Vagina (tissue), 2 donors: Measurements from ENCODE around the gene ZNF709. TPM values are rescaled to one million over a fixed set of nuclear protein-coding genes. Genes with fewer than 3 reads are reported as not detected.
"Not testable (repeated sequence)": the region's sequence is repeated elsewhere in the genome, so short reads cannot be mapped to it uniquely, and the experiment has no call there.

Source experiments
- DNase-seq, 2 donors: peaks; one replicate each; pipeline ENCODE4 v3.0.0-alpha.2; 2017; ENCODE audit errors: extremely low spot score in 2 of 2
- H3K27ac ChIP-seq: fragments of 200-600 bp; sonication (generic); one replicate; pipeline ENCODE4 v1.5.1; 2019
- H3K27me3 ChIP-seq: fragments of 200-600 bp; sonication (generic); one replicate; pipeline ENCODE4 v1.5.1; 2019
- H3K36me3 ChIP-seq, 2 donors: fragments of 200-600 bp; sonication (generic); one replicate each; pipeline ENCODE4 v1.5.1; 2017 to 2019
- H3K4me1 ChIP-seq: fragments of 200-600 bp; sonication (generic); one replicate; pipeline ENCODE4 v1.5.1; 2019
- H3K4me3 ChIP-seq, 2 donors: fragments of 200-600 bp; sonication (generic); 1 replicate in 1 of 2; 2 replicates in 1 of 2; pipeline ENCODE4 v1.5.1; 2016 to 2019
- H3K9me3 ChIP-seq: fragments of 200-600 bp; sonication (generic); one replicate; pipeline ENCODE4 v1.5.1; 2019
- CTCF ChIP-seq, 3 experiments: fragments of 450-650 bp in 2 of 3; fragments of 200-600 bp in 1 of 3; sonication (generic) in 1 of 3; IDR thresholded peaks; one replicate each; pipeline ENCODE4 v1.5.1; 2017 to 2019; ENCODE audit warnings: antibody characterized with exemption in 3 of 3, mild to moderate bottlenecking in 2 of 3, moderate library complexity in 2 of 3
- POLR2A ChIP-seq, 2 donors: fragments of 450-650 bp; IDR thresholded peaks; one replicate each; pipeline ENCODE4 v1.6.1; 2017; ENCODE audit warnings: antibody characterized with exemption in 2 of 2, mild to moderate bottlenecking in 2 of 2, moderate library complexity in 2 of 2
- POLR2AphosphoS5 ChIP-seq, 2 donors: sonication (generic); formaldehyde crosslinking; IDR thresholded peaks; one replicate each; pipeline ENCODE4 v1.9.0; 2017; ENCODE audit warnings: antibody characterized with exemption in 2 of 2, mild to moderate bottlenecking in 2 of 2, low read depth in 1 of 2; ENCODE audit not compliant: insufficient read depth in 1 of 2
- intact Hi-C: fragments of 100-400 bp; cut with DNase I; formaldehyde crosslinking; loops from one replicate; pipeline ENCODE4 v1.15.1; 2023
- small RNA-seq: library from RNA; depleted of rRNA; stranded (forward); fragments of <200 nt; gene quantifications from one replicate; pipeline ENCODE3, GENCODE V24; 2016
- total RNA-seq: library from RNA; depleted of rRNA; stranded (reverse); fragments of >200 nt; gene quantifications from one replicate; pipeline ENCODE4 v1.2.3, GENCODE V29; 2016

Gene ZNF709
- total RNA-seq, 1 donor from 2014 or later, result 3.7 TPM

- H3K9me3 ChIP-seq, result no peaks in the 10 kb centered on the region
- no peaks in the 10 kb centered on the region for H3K4me1 ChIP-seq
- TF ChIP-seq POLR2A (IDR thresholded peaks at IDR 0.05), result no peak
- TF ChIP-seq CTCF (IDR thresholded peaks at IDR 0.05), result no peak
- TF ChIP-seq POLR2AphosphoS5 (IDR thresholded peaks at IDR 0.05; ENCODE audit: insufficient read depth in 1 of 2, low read depth in 1 of 2), result no peak
- H3K4me3 ChIP-seq, result no peak overlapping the region
- H3K27me3 ChIP-seq, result no peaks in the 10 kb centered on the region
- peaks cover 0 to 7% of the 10 kb centered on the region in 2 donors for H3K36me3 ChIP-seq
- intact Hi-C loops, result no loop called here
- no peak overlapping the region for H3K27ac ChIP-seq
- no peak for DNase-seq
Measured at GRCh38 chr19:12425888-12426274, 58.7 kb downstream of the ZNF709 start.

GRCh38 chr19:12425236-12425887 lies 59.3 kb downstream of the ZNF709 start:
- intact Hi-C loops, result no loop called here
- TF ChIP-seq POLR2AphosphoS5 (IDR thresholded peaks at IDR 0.05; ENCODE audit: insufficient read depth in 1 of 2, low read depth in 1 of 2) (no peak), CTCF (IDR thresholded peaks at IDR 0.05) (no peak), POLR2A (IDR thresholded peaks at IDR 0.05) (no peak)
- no peak overlapping the region for H3K27ac ChIP-seq
- H3K9me3 ChIP-seq, result no peaks in the 10 kb centered on the region
- no peak for DNase-seq
- H3K4me3 ChIP-seq, result no peak overlapping the region
- no peaks in the 10 kb centered on the region for H3K27me3 ChIP-seq
- H3K36me3 ChIP-seq, result peaks cover 0 to 2% of the 10 kb centered on the region in 2 donors
- no peaks in the 10 kb centered on the region for H3K4me1 ChIP-seq

GRCh38 chr19:12417273-12417672 lies 67.3 kb downstream of the ZNF709 start:
- H3K27me3 ChIP-seq, intact Hi-C loops, H3K27ac ChIP-seq, H3K4me3 ChIP-seq, H3K9me3 ChIP-seq, DNase-seq, H3K4me1 ChIP-seq, H3K36me3 ChIP-seq: not testable (repeated sequence)

- TF ChIP-seq POLR2AphosphoS5 (IDR thresholded peaks at IDR 0.05; ENCODE audit: insufficient read depth in 1 of 2, low read depth in 1 of 2) (no peak), POLR2A (IDR thresholded peaks at IDR 0.05) (no peak), CTCF (IDR thresholded peaks at IDR 0.05) (no peak)
- Histone ChIP-seq H3K4me1 (no peaks in the 10 kb centered on the region), H3K36me3 (no peaks in the 10 kb centered on the region), H3K9me3 (no peaks in the 10 kb centered on the region), H3K4me3 (no peak overlapping the region), H3K27ac (no peak overlapping the region), H3K27me3 (no peaks in the 10 kb centered on the region)
- intact Hi-C loops, result no loop called here
- DNase-seq, result no peak
Measured at GRCh38 chr19:12411893-12412292, 72.7 kb downstream of the ZNF709 start.

Small RNA genes within 50 kb of the gene (small RNA-seq; reads per million reads assigned to genes)
- not detected for gene MTCO1P27
- gene PPIAP20, result not detected

Other genes with a start within 250 kb of the ZNF709 start
- 11.5 TPM for gene ZNF44, start 189.9 kb downstream of the ZNF709 start, total RNA-seq
- gene ZNF563, start 151.2 kb downstream of the ZNF709 start, total RNA-seq, result 1.5 TPM
- gene ZNF442, start 119.1 kb downstream of the ZNF709 start, total RNA-seq, result 2.2 TPM
- 3.4 TPM for gene ZNF799, start 83.5 kb downstream of the ZNF709 start, total RNA-seq
- 5.9 TPM for gene ZNF443, start 43.8 kb downstream of the ZNF709 start, total RNA-seq
- gene ZNF564, start 66.7 kb upstream of the ZNF709 start, total RNA-seq, result 12.0 TPM
- gene ZNF490, start 126.0 kb upstream of the ZNF709 start, total RNA-seq, result 4.9 TPM
- gene ZNF791, start 126.1 kb upstream of the ZNF709 start, total RNA-seq, result 17.9 TPM
- 49.1 TPM for gene MAN2B1, start 181.9 kb upstream of the ZNF709 start, total RNA-seq
- 8.3 TPM for gene WDR83, start 182.0 kb upstream of the ZNF709 start, total RNA-seq
- 119 TPM for gene DHPS, start 197.1 kb upstream of the ZNF709 start, total RNA-seq
- not detected for gene GNG14, start 203.2 kb upstream of the ZNF709 start, total RNA-seq
- 5.6 TPM for gene FBXW9, start 211.8 kb upstream of the ZNF709 start, total RNA-seq
- gene TNPO2, start 239.1 kb upstream of the ZNF709 start, total RNA-seq, result 85.7 TPM
- 227 TPM for gene TRIR, start 249.9 kb upstream of the ZNF709 start, total RNA-seq